K562 (cell line): ENCODE data around the gene ING1. TPM values are rescaled to one million over a fixed set of nuclear protein-coding genes. Genes with fewer than 3 reads are reported as not detected.
A peak's percentile ranks its signal among the peaks of the same experiment; 100 is the strongest.

Experiments
- CSDE1 ChIP-seq, 2 experiments: fragments of 450-650 bp; IDR thresholded peaks; 2 replicates each; pipeline ENCODE4 v1.6.1; 2016; ENCODE audit warnings: mild to moderate bottlenecking in 1 of 2
- CUX1 ChIP-seq: fragments of 200-800 bp; sonication (Bioruptor generic); IDR thresholded peaks from 2 replicates; pipeline ENCODE4 v1.6.1; 2016; ENCODE audit warnings: missing genetic modification characterization, missing compliant biosample characterization
- ELF2 ChIP-seq: fragments of 250-450 bp; sonication (Bioruptor Pico); IDR thresholded peaks from 2 replicates; pipeline ENCODE4 v1.5.0; 2021; ENCODE audit warnings: mild to moderate bottlenecking
- EP400 ChIP-seq: fragments of 450-650 bp; IDR thresholded peaks from 2 replicates; pipeline ENCODE4 v1.6.1; 2017; ENCODE audit warnings: antibody characterized with exemption, mild to moderate bottlenecking, moderate library complexity
- LEF1 ChIP-seq: fragments of 450-650 bp; IDR thresholded peaks from 2 replicates; pipeline ENCODE4 v1.6.1; 2016; ENCODE audit warnings: mild to moderate bottlenecking
- MYBL2 ChIP-seq, 2 experiments: fragments of 450-650 bp in 1 of 2; sonication (generic) in 1 of 2; formaldehyde crosslinking in 1 of 2; IDR thresholded peaks; 2 replicates each; pipeline versions ENCODE4 v1.6.1 to v1.8.1; 2017 to 2022; ENCODE audit warnings: borderline replicate concordance in 1 of 2, inconsistent platforms in 1 of 2, low read depth in 1 of 2, mild to moderate bottlenecking in 1 of 2, missing genetic modification reagents in 1 of 2, moderate library complexity in 1 of 2
- POLR2G ChIP-seq: fragments of 200-400 bp; formaldehyde crosslinking; IDR thresholded peaks from 2 replicates; pipeline ENCODE4 v1.6.1; 2017; ENCODE audit warnings: low read depth, mild to moderate bottlenecking, antibody characterized with exemption, low read length, moderate library complexity
- PTBP1 ChIP-seq: fragments of 200-400 bp; formaldehyde crosslinking; IDR thresholded peaks from 2 replicates; pipeline ENCODE4 v1.6.1; 2017; ENCODE audit warnings: low read depth, low read length
- RBBP5 ChIP-seq: fragments of 200-600 bp; sonication (generic); IDR thresholded peaks from 2 replicates; pipeline ENCODE4 v1.6.1; 2012; ENCODE audit warnings: borderline replicate concordance, mild to moderate bottlenecking, low read length, control low read depth, inconsistent platforms; ENCODE audit not compliant: insufficient read depth, poor library complexity, severe bottlenecking
- TGIF2 ChIP-seq: sonication (generic); formaldehyde crosslinking; IDR thresholded peaks from 2 replicates; pipeline ENCODE4 v1.8.1; 2022; ENCODE audit warnings: mild to moderate bottlenecking, missing genetic modification reagents, moderate library complexity
- ZBTB11 ChIP-seq, 3 experiments: fragments of 200-800 bp in 1 of 3; fragments of 250-450 bp in 1 of 3; fragments of 450-650 bp in 1 of 3; sonication (Bioruptor Pico) in 1 of 3; sonication (Bioruptor generic) in 1 of 3; formaldehyde crosslinking in 1 of 3; IDR thresholded peaks; 2 replicates each; pipeline versions ENCODE4 v1.6.1 to v1.8.0; 2016 to 2022; ENCODE audit warnings: mild to moderate bottlenecking in 2 of 3, missing genetic modification characterization in 2 of 3, missing compliant biosample characterization in 1 of 3, moderate library complexity in 1 of 3
- ZFP30 ChIP-seq: fragments of 250-450 bp; sonication (Bioruptor Pico); IDR thresholded peaks from 2 replicates; pipeline ENCODE4 v1.8.0; 2022; ENCODE audit warnings: moderate library complexity, mild to moderate bottlenecking, inconsistent platforms, borderline replicate concordance
- ZKSCAN1 ChIP-seq: fragments of 150-350 bp; IDR thresholded peaks from 2 replicates; pipeline ENCODE4 v1.6.1; 2016; ENCODE audit warnings: low read depth, low read length
- ZNF124 ChIP-seq: sonication (generic); formaldehyde crosslinking; IDR thresholded peaks from 2 replicates; pipeline ENCODE4 v1.8.1; 2022; ENCODE audit warnings: missing genetic modification reagents
- polyA plus RNA-seq, 8 experiments: library from polyadenylated mRNA; depleted of rRNA in 4 of 8; stranded (reverse) in 5 of 8; unstranded in 3 of 8; fragments of >200 nt; fragmentation: Nextera tagmentation in 2 of 8; fragmentation: Illumina TruSeq in 1 of 8; extraction: Ambion mirVana in 2 of 8; extraction: Trizol in 1 of 8; gene quantifications; 2 replicates each; pipeline versions ENCODE4 v1.2.1 to v1.2.3, GENCODE V29; 2011 to 2014; ENCODE audit warnings: inconsistent platforms in 1 of 8, missing spikeins in 1 of 8
- total RNA-seq, 7 experiments: library from RNA; depleted of rRNA in 6 of 7; stranded (reverse); fragments of >200 nt in 6 of 7; fragmentation: Illumina TruSeq in 2 of 7; extraction: Trizol in 2 of 7; gene quantifications; 2 replicates each; pipeline versions ENCODE4 v1.2.1 to v1.2.3, GENCODE V29; 2011 to 2021; ENCODE audit warnings: low replicate concordance in 1 of 7

Gene ING1
- total and polyA plus RNA-seq, 9 of the 15 experiments (the other 6 are each of a cell fraction or from before 2014, with no cell fraction given): 1.0 to 20.1 (median 8.2) TPM

GRCh38 chr13:110712081-110712848 is 1.2 kb upstream of the ING1 start (continued):
- TF ChIP-seq CUX1 (CRISPR knock-in tag) (no peak), ZFP30 (CRISPR knock-in tag) (no peak), PTBP1 (no peak), CSDE1 (IDR thresholded peaks at IDR 0.05) (peak in 1 of 2 experiments; percentile 71; a peak in 1 of 4 replicates), ZBTB11 (CRISPR knock-in tag; IDR thresholded peaks at IDR 0.05) (peak in 2 of 3 experiments; percentile 16 to 85; a peak in 3 of 6 replicates), TGIF2 (no peak; the same call in 1 of the 2 replicates), LEF1 (no peak), EP400 (peak; percentile 68; the same call in 1 of the 2 replicates), ZNF124 (CRISPR knock-in tag) (no peak), RBBP5 (peak; percentile 67), POLR2G (peak; percentile 85), MYBL2 (IDR thresholded peaks at IDR 0.05; ENCODE audit: low read depth) (no peak), MYBL2 (CRISPR knock-in tag; IDR thresholded peaks at IDR 0.05; ENCODE audit: borderline replicate concordance) (no peak), ZKSCAN1 (0 out of 2 replicates have a peak, but pooled peaks have one; percentile 34), ELF2 (CRISPR knock-in tag) (0 out of 2 replicates have a peak, but pooled peaks have one; percentile 43)
